ENCODE results near the gene P2RX1. TPM values are rescaled to one million over a fixed set of nuclear protein-coding genes. Genes with fewer than 3 reads are reported as not detected.

P2RX1 gene
- total RNA-seq, 1 donor from 2014 or later = 4.2 TPM

GRCh38 chr17:3955673-3955988 lies 39.4 kb upstream of the P2RX1 start:
- H3K4me3 ChIP-seq = no peak overlapping the region
- no peak overlapping the region for H3K27ac ChIP-seq
- no peak for DNase-seq (ENCODE audit: extremely low spot score in 2 of 2)
- no peaks in the 10 kb centered on the region for H3K9me3 ChIP-seq
- no peaks in the 10 kb centered on the region for H3K36me3 ChIP-seq
- peaks cover 7% of the 10 kb centered on the region for H3K4me1 ChIP-seq
- H3K27me3 ChIP-seq = no peaks in the 10 kb centered on the region
- intact Hi-C loops (cut with DNase I) = no loop called here
- TF ChIP-seq POLR2AphosphoS5 (IDR thresholded peaks at IDR 0.05; ENCODE audit: insufficient read depth in 1 of 2, low read depth in 1 of 2) (no peak), POLR2A (IDR thresholded peaks at IDR 0.05) (no peak), CTCF (IDR thresholded peaks at IDR 0.05) (no peak)

- Histone ChIP-seq H3K9me3 (no peaks in the 10 kb centered on the region), H3K4me1 (peaks cover 7% of the 10 kb centered on the region), H3K36me3 (no peaks in the 10 kb centered on the region), H3K4me3 (no peak overlapping the region), H3K27ac (no peak overlapping the region), H3K27me3 (no peaks in the 10 kb centered on the region)
- TF ChIP-seq CTCF (IDR thresholded peaks at IDR 0.05) = no peak
- TF ChIP-seq POLR2A (IDR thresholded peaks at IDR 0.05) = no peak
- TF ChIP-seq POLR2AphosphoS5 (IDR thresholded peaks at IDR 0.05; ENCODE audit: insufficient read depth in 1 of 2, low read depth in 1 of 2) = no peak
- intact Hi-C loops (cut with DNase I) = no loop called here
- DNase-seq (ENCODE audit: extremely low spot score in 2 of 2) = no peak
Observed at GRCh38 chr17:3954976-3955672, 38.9 kb upstream of the P2RX1 start.

DNA sequence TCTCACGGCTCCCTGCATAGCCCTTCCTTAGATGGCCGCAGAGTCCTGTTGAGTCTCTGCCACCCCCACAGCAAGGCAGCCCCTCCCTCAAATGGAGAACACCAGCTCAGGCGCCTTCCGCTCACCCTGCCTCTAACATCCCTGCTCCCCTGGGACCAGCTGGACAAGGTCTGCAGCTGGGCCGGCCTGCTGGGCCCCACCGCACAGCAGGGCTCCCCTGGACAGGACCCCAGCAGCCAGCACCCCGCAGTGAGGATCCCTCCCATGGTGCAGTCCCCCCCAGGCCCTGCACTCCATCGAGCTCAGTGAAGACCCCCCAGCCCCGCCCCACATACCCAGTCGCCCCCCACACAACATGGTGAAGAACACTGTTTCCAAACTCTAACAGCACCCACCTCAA lies 37.8 kb upstream of the P2RX1 start:
- intact Hi-C loops (cut with DNase I) = no loop called here

GRCh38 chr17:3953542-3953941 lies 37.3 kb upstream of the P2RX1 start:
- intact Hi-C loops (cut with DNase I) = no loop called here
- Histone ChIP-seq H3K9me3 (no peaks in the 10 kb centered on the region), H3K27ac (no peak overlapping the region), H3K4me1 (no peaks in the 10 kb centered on the region), H3K36me3 (no peaks in the 10 kb centered on the region), H3K27me3 (no peaks in the 10 kb centered on the region), H3K4me3 (no peak overlapping the region)
- no peak for DNase-seq (ENCODE audit: extremely low spot score in 2 of 2)
- TF ChIP-seq POLR2AphosphoS5 (IDR thresholded peaks at IDR 0.05; ENCODE audit: insufficient read depth in 1 of 2, low read depth in 1 of 2) = no peak
- TF ChIP-seq POLR2A (IDR thresholded peaks at IDR 0.05) = no peak

More for the DNA sequence above, 37.8 kb upstream of the P2RX1 start:
- H3K27me3 ChIP-seq = no peaks in the 10 kb centered on the region
- no peak overlapping the region for H3K27ac ChIP-seq
- no peaks in the 10 kb centered on the region for H3K36me3 ChIP-seq
- no peak overlapping the region for H3K4me3 ChIP-seq
- no peaks in the 10 kb centered on the region for H3K9me3 ChIP-seq
- no peak for DNase-seq (ENCODE audit: extremely low spot score in 2 of 2)
- no peaks in the 10 kb centered on the region for H3K4me1 ChIP-seq
- TF ChIP-seq POLR2AphosphoS5 (IDR thresholded peaks at IDR 0.05; ENCODE audit: insufficient read depth in 1 of 2, low read depth in 1 of 2) (no peak), CTCF (IDR thresholded peaks at IDR 0.05) (no peak), POLR2A (IDR thresholded peaks at IDR 0.05) (no peak)

GRCh38 chr17:3952186-3952585 lies 35.9 kb upstream of the P2RX1 start:
- no peak for TF ChIP-seq CTCF (IDR thresholded peaks at IDR 0.05)
- TF ChIP-seq POLR2AphosphoS5 (IDR thresholded peaks at IDR 0.05; ENCODE audit: insufficient read depth in 1 of 2, low read depth in 1 of 2) = no peak
- TF ChIP-seq POLR2A (IDR thresholded peaks at IDR 0.05) = no peak
- intact Hi-C loops (cut with DNase I) = no loop called here
- H3K27me3 ChIP-seq = no peaks in the 10 kb centered on the region
- no peak overlapping the region for H3K4me3 ChIP-seq
- no peak overlapping the region for H3K27ac ChIP-seq
- H3K9me3 ChIP-seq = no peaks in the 10 kb centered on the region
- H3K4me1 ChIP-seq = no peaks in the 10 kb centered on the region
- DNase-seq (ENCODE audit: extremely low spot score in 2 of 2) = no peak
- H3K36me3 ChIP-seq = no peaks in the 10 kb centered on the region

Measured in vagina (tissue), 2 donors.